Chondrocyte (in vitro differentiated cells): ENCODE data around the gene RPL39. TPM values are rescaled to one million over a fixed set of nuclear protein-coding genes. Genes with fewer than 3 reads are reported as not detected.
"Not testable (repeated sequence)": the region's sequence is repeated elsewhere in the genome, so short reads cannot be mapped to it uniquely, and the experiment has no call there.

Experiments
- DNase-seq: peaks from one replicate; pipeline ENCODE4 v3.0.0; 2021; ENCODE audit warnings: mixed read lengths, low spot score
- H3K27ac Mint-ChIP-seq: one replicate; pipeline ENCODE4 v1.8.0; 2021; ENCODE audit warnings: mild to moderate bottlenecking, moderate library complexity, mixed read lengths; ENCODE audit not compliant: unreplicated experiment
- H3K27me3 Mint-ChIP-seq: 2 replicates; pipeline ENCODE4 v1.8.0; 2021; ENCODE audit warnings: low read depth, mixed read lengths
- H3K36me3 Mint-ChIP-seq: 2 replicates; pipeline ENCODE4 v1.8.0; 2021; ENCODE audit warnings: low read depth, mixed read lengths
- H3K4me1 Mint-ChIP-seq: 2 replicates; pipeline ENCODE4 v1.8.0; 2021; ENCODE audit warnings: low read depth, mild to moderate bottlenecking, mixed read lengths
- H3K4me3 Mint-ChIP-seq: one replicate; pipeline ENCODE4 v1.8.0; 2021; ENCODE audit warnings: mild to moderate bottlenecking, moderate library complexity, mixed read lengths; ENCODE audit not compliant: unreplicated experiment
- H3K9me3 Mint-ChIP-seq: 2 replicates; pipeline ENCODE4 v1.8.0; 2021; ENCODE audit warnings: low read depth, mixed read lengths
- total RNA-seq: library from RNA; stranded (reverse); gene quantifications from 3 replicates; pipeline ENCODE4 v1.2.1, GENCODE V29; 2021
- TF ChIP-seq, protein P1 (sequence below): fragments of 200-600 bp; sonication (generic); IDR thresholded peaks from 2 replicates; pipeline ENCODE4 v1.5.0; 2021; ENCODE audit warnings: antibody characterized with exemption, mild to moderate bottlenecking, moderate library complexity

The RPL39 gene
- total RNA-seq, 1 donor from 2014 or later = 1,187 TPM

DNA sequence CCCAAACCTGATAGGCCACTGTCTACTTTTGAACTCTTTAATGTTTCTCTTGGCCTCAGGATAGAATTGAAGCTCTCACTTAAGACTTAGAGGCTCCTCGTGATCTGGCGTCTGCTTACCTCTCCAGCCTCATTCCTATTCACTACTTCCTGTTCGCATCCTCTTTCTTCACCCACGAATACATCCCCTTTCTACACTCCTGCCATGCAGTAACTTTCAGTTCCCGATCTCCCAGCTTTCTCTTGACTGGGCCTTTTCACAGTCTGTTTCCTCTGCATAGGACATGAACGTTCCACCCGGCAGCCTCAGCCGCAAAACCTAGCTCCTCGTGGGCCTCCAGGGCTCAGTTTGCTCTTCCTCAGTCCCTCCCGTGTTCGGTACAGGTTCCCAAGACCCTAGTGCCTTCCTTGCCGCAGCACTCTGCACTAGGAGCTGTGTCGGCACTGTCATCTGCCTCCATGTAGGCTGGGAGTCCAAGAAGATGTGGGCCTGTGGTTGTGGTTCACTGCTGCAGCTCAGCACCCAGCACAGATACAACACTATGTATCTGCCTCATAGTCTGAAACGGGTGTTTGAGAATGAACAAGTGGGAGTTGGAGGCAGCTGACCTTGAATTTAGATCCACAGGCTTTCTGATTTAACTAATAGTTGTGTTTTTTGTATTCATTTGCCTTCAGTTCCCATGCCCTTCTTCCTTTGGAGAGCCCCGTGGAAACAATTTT is 15.8 kb downstream of the RPL39 start:
- no peaks in the 10 kb centered on the region for H3K9me3 Mint-ChIP-seq
- no peaks in the 10 kb centered on the region for H3K36me3 Mint-ChIP-seq
- H3K4me3 Mint-ChIP-seq = no peak overlapping the region
- H3K4me1 Mint-ChIP-seq = no peaks in the 10 kb centered on the region
- no peak overlapping the region for H3K27ac Mint-ChIP-seq
- H3K27me3 Mint-ChIP-seq = no peaks in the 10 kb centered on the region
- DNase-seq = no peak
- TF ChIP-seq, protein P1, sequence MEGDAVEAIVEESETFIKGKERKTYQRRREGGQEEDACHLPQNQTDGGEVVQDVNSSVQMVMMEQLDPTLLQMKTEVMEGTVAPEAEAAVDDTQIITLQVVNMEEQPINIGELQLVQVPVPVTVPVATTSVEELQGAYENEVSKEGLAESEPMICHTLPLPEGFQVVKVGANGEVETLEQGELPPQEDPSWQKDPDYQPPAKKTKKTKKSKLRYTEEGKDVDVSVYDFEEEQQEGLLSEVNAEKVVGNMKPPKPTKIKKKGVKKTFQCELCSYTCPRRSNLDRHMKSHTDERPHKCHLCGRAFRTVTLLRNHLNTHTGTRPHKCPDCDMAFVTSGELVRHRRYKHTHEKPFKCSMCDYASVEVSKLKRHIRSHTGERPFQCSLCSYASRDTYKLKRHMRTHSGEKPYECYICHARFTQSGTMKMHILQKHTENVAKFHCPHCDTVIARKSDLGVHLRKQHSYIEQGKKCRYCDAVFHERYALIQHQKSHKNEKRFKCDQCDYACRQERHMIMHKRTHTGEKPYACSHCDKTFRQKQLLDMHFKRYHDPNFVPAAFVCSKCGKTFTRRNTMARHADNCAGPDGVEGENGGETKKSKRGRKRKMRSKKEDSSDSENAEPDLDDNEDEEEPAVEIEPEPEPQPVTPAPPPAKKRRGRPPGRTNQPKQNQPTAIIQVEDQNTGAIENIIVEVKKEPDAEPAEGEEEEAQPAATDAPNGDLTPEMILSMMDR = no peak

DNA sequence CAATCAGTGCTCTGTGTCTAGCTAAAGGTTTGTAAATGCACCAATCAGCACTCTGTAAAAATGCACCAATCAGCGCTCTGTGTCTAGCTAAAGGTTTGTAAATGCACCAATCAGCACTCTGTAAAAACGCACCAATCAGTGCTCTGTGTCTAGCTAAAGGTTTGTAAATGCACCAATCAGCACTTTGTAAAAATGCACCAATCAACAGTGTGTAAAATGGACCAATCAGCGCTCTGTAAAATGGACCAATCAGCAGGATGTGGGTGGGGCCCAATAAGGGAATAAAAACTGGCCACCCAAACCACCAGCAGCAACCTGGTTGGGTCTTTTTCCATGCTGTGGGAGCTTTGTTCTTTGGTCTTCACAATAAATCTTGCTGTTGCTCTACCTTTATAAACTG is 22.0 kb downstream of the RPL39 start:
- not testable (repeated sequence) for H3K9me3 Mint-ChIP-seq, H3K4me3 Mint-ChIP-seq, H3K4me1 Mint-ChIP-seq, H3K36me3 Mint-ChIP-seq, DNase-seq, H3K27ac Mint-ChIP-seq, H3K27me3 Mint-ChIP-seq

DNA sequence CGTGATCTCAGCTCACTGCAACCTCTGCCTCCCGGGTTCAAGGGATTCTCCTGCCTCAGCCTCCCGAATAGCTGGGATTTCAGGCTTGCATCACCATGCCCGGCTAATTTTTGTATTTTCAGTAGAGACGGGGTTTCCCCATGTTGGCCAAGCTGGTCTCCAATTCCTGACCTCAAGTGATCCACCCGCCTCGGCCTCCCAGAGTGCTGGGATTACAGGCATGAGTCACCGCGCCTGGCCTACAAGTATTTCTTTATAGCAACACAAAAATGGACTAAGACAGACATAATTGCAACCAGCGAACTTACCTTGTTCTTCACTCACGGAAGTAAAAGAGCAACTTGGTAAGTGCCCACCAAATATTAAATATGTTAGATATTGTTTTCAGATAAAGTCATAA is 23.0 kb downstream of the RPL39 start:
- H3K27me3 Mint-ChIP-seq = not testable (repeated sequence)

DNA sequence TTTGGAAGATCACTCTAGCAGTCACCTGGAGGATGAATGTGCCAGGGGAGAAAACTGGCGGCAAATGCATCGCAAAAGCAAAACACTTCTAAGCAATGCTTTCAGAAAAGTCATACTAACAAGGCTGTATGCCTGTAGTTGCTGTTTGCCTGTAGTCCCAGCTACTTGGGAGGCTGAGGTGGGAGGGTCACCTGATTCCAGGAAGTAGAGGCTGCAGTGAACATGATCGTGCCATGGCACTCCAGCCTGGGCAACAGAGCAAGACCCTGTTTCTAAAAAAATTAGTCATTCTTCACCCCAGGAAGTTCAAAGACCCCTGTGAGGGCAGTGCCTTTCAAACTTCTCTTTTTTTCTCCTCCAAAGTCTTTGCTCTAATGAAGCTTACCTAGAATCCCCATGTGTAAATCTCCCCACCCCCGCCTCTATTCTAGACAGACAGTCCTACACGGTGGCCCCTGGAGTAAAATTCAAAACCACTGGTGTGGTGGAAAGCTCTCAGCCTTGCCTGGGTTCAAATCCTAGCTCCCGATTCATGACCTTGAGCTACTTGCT is 27.5 kb downstream of the RPL39 start:
- TF ChIP-seq, protein P1 = no peak
- no peak for DNase-seq
- H3K4me1 Mint-ChIP-seq = peaks cover 26% of the 10 kb centered on the region
- no peaks in the 10 kb centered on the region for H3K27me3 Mint-ChIP-seq
- peak overlapping the region; percentile 84 for H3K27ac Mint-ChIP-seq
- no peaks in the 10 kb centered on the region for H3K36me3 Mint-ChIP-seq
- H3K9me3 Mint-ChIP-seq = peaks cover 2% of the 10 kb centered on the region
- H3K4me3 Mint-ChIP-seq = peak overlapping the region; percentile 20

More for the DNA sequence above, 23.0 kb downstream of the RPL39 start:
- H3K9me3 Mint-ChIP-seq, H3K4me3 Mint-ChIP-seq, H3K36me3 Mint-ChIP-seq, DNase-seq: not testable (repeated sequence)
- Mint-ChIP-seq H3K4me1 (peaks cover 18% of the 10 kb centered on the region), H3K27ac (peak overlapping the region; percentile 71)

DNA sequence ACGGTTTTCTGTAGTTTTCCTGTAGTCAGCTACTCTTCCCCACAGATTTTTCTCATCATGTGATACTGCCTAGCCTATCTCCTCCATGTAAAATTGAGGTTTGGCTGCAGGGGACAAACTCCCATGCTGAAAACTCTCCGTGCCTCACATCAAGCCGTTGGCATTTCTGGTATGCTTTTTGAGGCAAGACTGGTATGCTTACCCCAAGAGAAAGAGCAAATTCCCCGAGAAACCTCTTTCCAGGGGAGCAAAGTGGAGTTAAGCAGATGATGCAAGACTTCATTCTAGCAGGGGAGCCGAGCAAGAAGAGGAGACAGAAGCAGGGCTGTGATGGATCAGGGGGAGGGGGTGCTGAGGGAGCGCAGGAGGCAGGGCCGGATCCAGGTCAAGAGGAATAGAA is 28.2 kb downstream of the RPL39 start:
- DNase-seq = no peak
- Mint-ChIP-seq H3K27ac (peak overlapping the region; percentile 84), H3K9me3 (no peaks in the 10 kb centered on the region), H3K27me3 (no peaks in the 10 kb centered on the region), H3K36me3 (no peaks in the 10 kb centered on the region), H3K4me3 (peak overlapping the region; percentile 20), H3K4me1 (peaks cover 20% of the 10 kb centered on the region)
- TF ChIP-seq, protein P1 = no peak

DNA sequence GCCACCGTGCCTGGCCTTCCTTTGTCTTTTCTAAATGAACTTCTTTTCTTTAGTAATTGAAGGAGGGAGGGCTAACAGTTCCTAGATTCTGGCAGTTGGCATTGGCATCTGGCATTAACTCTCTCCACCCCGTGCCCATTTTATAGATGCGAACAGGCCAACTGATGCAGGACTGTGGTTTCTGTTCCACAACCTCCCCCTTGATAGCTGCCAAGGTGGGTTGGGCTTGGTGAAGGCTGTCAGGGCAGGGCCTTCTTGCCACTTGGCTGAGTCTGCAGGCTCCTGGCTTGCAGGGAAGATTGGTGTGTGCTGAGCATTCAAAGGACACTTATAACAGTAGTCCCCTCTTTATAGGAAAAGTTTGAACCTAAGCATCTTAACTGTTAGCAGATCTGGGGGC is 28.7 kb downstream of the RPL39 start:
- peak overlapping the region; percentile 18 for H3K4me3 Mint-ChIP-seq
- H3K27ac Mint-ChIP-seq = peak overlapping the region; percentile 84
- no peaks in the 10 kb centered on the region for H3K9me3 Mint-ChIP-seq
- H3K27me3 Mint-ChIP-seq = no peaks in the 10 kb centered on the region
- H3K36me3 Mint-ChIP-seq = no peaks in the 10 kb centered on the region
- no peak for DNase-seq
- TF ChIP-seq, protein P1 = no peak
- peaks cover 17% of the 10 kb centered on the region for H3K4me1 Mint-ChIP-seq
